Caco-2 (cell line): ENCODE results near the gene GABRB3. TPM values are rescaled to one million over a fixed set of nuclear protein-coding genes. Genes with fewer than 3 reads are reported as not detected.

Experiments
- BruUV-seq: library from RNA; stranded (reverse); fragments of 400-500 nt; replicated peaks from 2 replicates; lab custom pipeline; 2021; lab: Mats Ljungman, UMichigan
- CTCF ChIA-PET: fragments of 300-600 bp; sonication (Branson Sonifier 250); formaldehyde crosslinking; loops from one replicate; lab custom pipeline; 2022; ENCODE audit warnings: antibody characterized with exemption; lab: Charles Lee
- POLR2A ChIA-PET: fragments of 300-600 bp; sonication (Branson Sonifier 250); formaldehyde crosslinking; loops from one replicate; lab custom pipeline; 2022; ENCODE audit warnings: antibody characterized with exemption; lab: Charles Lee
- DNase-seq, 2 experiments: peaks; one replicate each; pipeline versions ENCODE4 v3.0.0 to v3.0.0-alpha.2; 2020 to 2022
- H3K27me3 ChIP-seq: replicated peaks from 2 replicates; pipeline ENCODE4 v1.6.0; 2011; ENCODE audit warnings: low read length; ENCODE audit not compliant: control insufficient read depth, insufficient read depth
- H3K36me3 ChIP-seq: 2 replicates; pipeline ENCODE4 v1.5.1; 2011; ENCODE audit warnings: low read length; ENCODE audit not compliant: control insufficient read depth, insufficient read depth
- H3K4me1 ChIP-seq: fragments of 250-450 bp; sonication (Bioruptor Pico); 2 replicates; pipeline ENCODE4 v1.5.1; 2020; ENCODE audit warnings: mild to moderate bottlenecking
- H3K4me3 ChIP-seq: 2 replicates; pipeline ENCODE4 v1.5.1; 2011; ENCODE audit warnings: low read depth, mild to moderate bottlenecking, control low read depth, low read length
- H3K9me3 ChIP-seq: fragments of 250-450 bp; sonication (Bioruptor Pico); 2 replicates; pipeline ENCODE4 v1.5.1; 2020; ENCODE audit warnings: mild to moderate bottlenecking, moderate library complexity
- H3K27ac Mint-ChIP-seq: one replicate; pipeline ENCODE4 v1.8.0; 2022; ENCODE audit warnings: mixed read lengths; ENCODE audit not compliant: unreplicated experiment
- H3K27me3 Mint-ChIP-seq: one replicate; pipeline ENCODE4 v1.8.0; 2022; ENCODE audit warnings: mixed read lengths; ENCODE audit not compliant: insufficient read depth, unreplicated experiment
- H3K36me3 Mint-ChIP-seq: one replicate; pipeline ENCODE4 v1.8.0; 2022; ENCODE audit warnings: mild to moderate bottlenecking, mixed read lengths; ENCODE audit not compliant: insufficient read depth, unreplicated experiment
- H3K4me1 Mint-ChIP-seq: one replicate; pipeline ENCODE4 v1.8.0; 2022; ENCODE audit warnings: low read depth, mixed read lengths; ENCODE audit not compliant: unreplicated experiment
- H3K4me3 Mint-ChIP-seq: one replicate; pipeline ENCODE4 v1.8.0; 2022; ENCODE audit warnings: mild to moderate bottlenecking, moderate library complexity, mixed read lengths; ENCODE audit not compliant: unreplicated experiment
- H3K9me3 Mint-ChIP-seq: one replicate; pipeline ENCODE4 v1.8.0; 2022; ENCODE audit warnings: mixed read lengths; ENCODE audit not compliant: unreplicated experiment
- CTCF ChIP-seq, 2 experiments: fragments of 200-600 bp in 1 of 2; IDR thresholded peaks; 1 replicate in 1 of 2; 2 replicates in 1 of 2; pipeline versions ENCODE4 v1.5.1 to v1.8.0; 2011 to 2022; ENCODE audit warnings: antibody characterized with exemption in 1 of 2, control low read depth in 1 of 2, inconsistent platforms in 1 of 2, low read depth in 1 of 2, low read length in 1 of 2, mild to moderate bottlenecking in 1 of 2, moderate library complexity in 1 of 2; ENCODE audit not compliant: insufficient read depth in 1 of 2, severe bottlenecking in 1 of 2, unreplicated experiment in 1 of 2
- intact Hi-C: fragments of 100-400 bp; cut with micrococcal nuclease; formaldehyde crosslinking; loops from one replicate; pipeline ENCODE4 v1.10.0; 2022; ENCODE audit not compliant: unreplicated experiment
- total RNA-seq: library from RNA; stranded (reverse); gene quantifications from 2 replicates; pipeline ENCODE4 v1.2.3, GENCODE V29; 2022

Gene GABRB3
- total RNA-seq, 1 experiment from 2014 or later: not detected

GRCh38 chr15:26661107-26661506 lies 111.8 kb downstream of the GABRB3 start:
- POLR2A ChIA-PET: no interaction called here
- intact Hi-C loops: no loop called here
- Mint-ChIP-seq H3K27ac (no peak overlapping the region), H3K27me3 (no peaks in the 10 kb centered on the region), H3K4me1 (no peaks in the 10 kb centered on the region), H3K4me3 (no peak overlapping the region), H3K36me3 (no peaks in the 10 kb centered on the region), H3K9me3 (no peaks in the 10 kb centered on the region)
- no TSS peak for BruUV-seq
- no peak overlapping the region for H3K4me3 ChIP-seq
- H3K27me3 ChIP-seq: no peaks in the 10 kb centered on the region
- H3K36me3 ChIP-seq: no peaks in the 10 kb centered on the region
- 0 out of 2 replicates have a peak, but pooled peaks cover 3% of the 10 kb centered on the region for H3K9me3 ChIP-seq
- H3K4me1 ChIP-seq: no peaks in the 10 kb centered on the region
- CTCF ChIA-PET: no interaction called here
- no peak for TF ChIP-seq CTCF (IDR thresholded peaks at IDR 0.05; ENCODE audit: insufficient read depth in 1 of 2, low read depth in 1 of 2, low read length in 1 of 2, severe bottlenecking in 1 of 2, unreplicated experiment in 1 of 2)
- no peak for DNase-seq

- Histone ChIP-seq H3K4me1 (no peaks in the 10 kb centered on the region), H3K4me3 (no peak overlapping the region), H3K27me3 (no peaks in the 10 kb centered on the region), H3K9me3 (0 out of 2 replicates have a peak, but pooled peaks cover 3% of the 10 kb centered on the region), H3K36me3 (no peaks in the 10 kb centered on the region)
- no peaks in the 10 kb centered on the region for H3K9me3 Mint-ChIP-seq
- POLR2A ChIA-PET: no interaction called here
- no peaks in the 10 kb centered on the region for H3K36me3 Mint-ChIP-seq
- H3K4me3 Mint-ChIP-seq: no peak overlapping the region
- H3K27me3 Mint-ChIP-seq: no peaks in the 10 kb centered on the region
- CTCF ChIA-PET: no interaction called here
- no peaks in the 10 kb centered on the region for H3K4me1 Mint-ChIP-seq
- no peak for DNase-seq
- intact Hi-C loops: no loop called here
- TF ChIP-seq CTCF (IDR thresholded peaks at IDR 0.05; ENCODE audit: insufficient read depth in 1 of 2, low read depth in 1 of 2, low read length in 1 of 2, severe bottlenecking in 1 of 2, unreplicated experiment in 1 of 2): no peak
- BruUV-seq: no TSS peak
- H3K27ac Mint-ChIP-seq: no peak overlapping the region
Observed at GRCh38 chr15:26660241-26660640, 112.6 kb downstream of the GABRB3 start.

GRCh38 chr15:26658290-26658689 lies 114.6 kb downstream of the GABRB3 start:
- POLR2A ChIA-PET: no interaction called here
- H3K4me1 ChIP-seq: no peaks in the 10 kb centered on the region
- H3K27me3 ChIP-seq: no peaks in the 10 kb centered on the region
- intact Hi-C loops: no loop called here
- Mint-ChIP-seq H3K27ac (no peak overlapping the region), H3K9me3 (peaks cover 5% of the 10 kb centered on the region), H3K27me3 (no peaks in the 10 kb centered on the region), H3K36me3 (no peaks in the 10 kb centered on the region), H3K4me3 (no peak overlapping the region), H3K4me1 (no peaks in the 10 kb centered on the region)
- no peak for TF ChIP-seq CTCF (IDR thresholded peaks at IDR 0.05; ENCODE audit: insufficient read depth in 1 of 2, low read depth in 1 of 2, low read length in 1 of 2, severe bottlenecking in 1 of 2, unreplicated experiment in 1 of 2)
- no peaks in the 10 kb centered on the region for H3K36me3 ChIP-seq
- no peak for DNase-seq
- no peak overlapping the region for H3K4me3 ChIP-seq
- BruUV-seq: no TSS peak
- CTCF ChIA-PET: no interaction called here
- peaks cover 6% of the 10 kb centered on the region; the same call in 1 of the 2 replicates for H3K9me3 ChIP-seq
